Adrenal gland (tissue), 5 donors: ENCODE results near the gene NPEPL1.

Source experiments
- CTCF ChIP-seq, 6 experiments: fragments of 450-650 bp in 4 of 6; fragments of 200-600 bp in 2 of 6; sonication (generic) in 1 of 6; IDR thresholded peaks; 1 replicate in 5 of 6; 2 replicates in 1 of 6; pipeline versions ENCODE4 v1.5.1 to v1.8.0; 2016 to 2021; ENCODE audit warnings: antibody characterized with exemption in 6 of 6, mild to moderate bottlenecking in 2 of 6, moderate library complexity in 1 of 6
- POLR2A ChIP-seq, 2 donors: fragments of 450-650 bp; IDR thresholded peaks; one replicate each; pipeline ENCODE4 v1.6.1; 2017; ENCODE audit warnings: antibody characterized with exemption in 2 of 2, mild to moderate bottlenecking in 2 of 2, moderate library complexity in 1 of 2
- donor health status: DM: no; HTN: no; CAD: no.

GRCh38 chr20:58753267-58753921, 60.8 kb downstream of the NPEPL1 start:
- no peak for TF ChIP-seq POLR2A (IDR thresholded peaks at IDR 0.05)
- TF ChIP-seq CTCF (IDR thresholded peaks at IDR 0.05) = no peak
